SK-N-SH (cell line): ENCODE data around the gene MCF2L. TPM values are rescaled to one million over a fixed set of nuclear protein-coding genes. Genes with fewer than 3 reads are reported as not detected.

ENCODE experiments used
- CTCF ChIA-PET: fragments of 300-600, 350-600 bp; formaldehyde crosslinking; extraction: SDS; loops from one replicate; lab custom pipeline; 2021; lab: Yijun Ruan, JAX
- POLR2A ChIA-PET: fragments of 350-600 bp; sonication (Branson Sonifier 250); formaldehyde crosslinking; extraction: SDS; loops from one replicate; lab custom pipeline; 2020; ENCODE audit warnings: antibody characterized with exemption, inconsistent platforms; lab: Yijun Ruan, JAX
- DNase-seq: peaks from one replicate; pipeline ENCODE4 v3.0.0; 2012
- H2AFZ ChIP-seq: fragments of 200-600 bp; sonication (generic); 2 replicates; pipeline ENCODE4 v1.8.1; 2016; ENCODE audit warnings: antibody characterized with exemption, mild to moderate bottlenecking, low read depth
- H3F3A ChIP-seq: fragments of 200-600 bp; sonication (generic); replicated peaks from 2 replicates; pipeline ENCODE3; 2016; ENCODE audit warnings: antibody characterized with exemption, mild to moderate bottlenecking; ENCODE audit not compliant: insufficient read depth
- H3K27ac ChIP-seq, 2 experiments: fragments of 200-500 bp in 1 of 2; fragments of 200-600 bp in 1 of 2; sonication (Bioruptor generic) in 1 of 2; sonication (generic), shearing (Covaris generic) in 1 of 2; 2 replicates each; pipeline versions ENCODE4 v1.5.1 to v1.6.1; 2014 to 2016; ENCODE audit warnings: low read depth in 2 of 2, inconsistent platforms in 1 of 2, low read length in 1 of 2, mild to moderate bottlenecking in 1 of 2, mixed read lengths in 1 of 2
- H3K27me3 ChIP-seq: fragments of 200-600 bp; sonication (generic), shearing (Covaris generic); 2 replicates; pipeline ENCODE4 v1.6.1; 2016; ENCODE audit warnings: mixed run types; ENCODE audit not compliant: insufficient read depth
- H3K36me3 ChIP-seq, 2 experiments: fragments of 200-500 bp in 1 of 2; fragments of 200-600 bp in 1 of 2; sonication (Bioruptor generic) in 1 of 2; sonication (generic) in 1 of 2; replicated peaks in 1 of 2; 2 replicates each; pipeline versions ENCODE3 to v1.5.1; 2014 to 2016; ENCODE audit warnings: low read length in 1 of 2, mild to moderate bottlenecking in 1 of 2; ENCODE audit not compliant: insufficient read depth in 2 of 2, control insufficient read depth in 1 of 2
- H3K4me1 ChIP-seq, 2 experiments: fragments of 200-500 bp in 1 of 2; fragments of 200-600 bp in 1 of 2; sonication (Bioruptor generic) in 1 of 2; sonication (generic), shearing (Covaris generic) in 1 of 2; 2 replicates each; pipeline versions ENCODE4 v1.5.1 to v1.6.1; 2014 to 2016; ENCODE audit warnings: low read depth in 1 of 2, low read length in 1 of 2, mixed run types in 1 of 2; ENCODE audit not compliant: insufficient read depth in 2 of 2, control insufficient read depth in 1 of 2
- H3K4me2 ChIP-seq: fragments of 200-600 bp; sonication (generic), shearing (Covaris generic); 2 replicates; pipeline ENCODE4 v1.6.1; 2017; ENCODE audit warnings: mixed run types
- H3K4me3 ChIP-seq, 2 experiments: fragments of 200-500 bp in 1 of 2; fragments of 200-600 bp in 1 of 2; sonication (Bioruptor generic) in 1 of 2; sonication (generic), shearing (Covaris generic) in 1 of 2; 2 replicates each; pipeline versions ENCODE4 v1.5.1 to v1.8.1; 2014 to 2016; ENCODE audit warnings: low read depth in 2 of 2, inconsistent platforms in 1 of 2, low read length in 1 of 2, mild to moderate bottlenecking in 1 of 2, mixed read lengths in 1 of 2, moderate library complexity in 1 of 2
- H3K79me2 ChIP-seq: fragments of 200-600 bp; sonication (generic); 2 replicates; pipeline ENCODE4 v1.8.1; 2017; ENCODE audit warnings: mild to moderate bottlenecking; ENCODE audit not compliant: insufficient read depth
- H3K9ac ChIP-seq: fragments of 200-600 bp; sonication (generic); 2 replicates; pipeline ENCODE4 v1.6.1; 2017; ENCODE audit warnings: mixed run types
- H3K9me2 ChIP-seq: fragments of 200-600 bp; sonication (generic); 2 replicates; pipeline ENCODE4 v1.6.1; 2017; ENCODE audit warnings: mixed run types
- H3K9me3 ChIP-seq: fragments of 200-600 bp; sonication (generic); 2 replicates; pipeline ENCODE4 v1.6.1; 2017; ENCODE audit warnings: mixed run types, mild to moderate bottlenecking, moderate library complexity
- H4K20me1 ChIP-seq: fragments of 200-600 bp; sonication (generic); 2 replicates; pipeline ENCODE4 v1.6.1; 2017; ENCODE audit warnings: mild to moderate bottlenecking, mixed run types; ENCODE audit not compliant: insufficient read depth
- GABPA ChIP-seq: IDR thresholded peaks from 2 replicates; pipeline ENCODE4 v1.4.0; 2012; ENCODE audit warnings: low read depth, mild to moderate bottlenecking
- JUND ChIP-seq: IDR thresholded peaks from 2 replicates; pipeline ENCODE4 v1.4.0; 2012
- MEF2A ChIP-seq: IDR thresholded peaks from 2 replicates; pipeline ENCODE4 v1.4.0; 2012; ENCODE audit warnings: low read depth, borderline replicate concordance
- MXI1 ChIP-seq: IDR thresholded peaks from 2 replicates; pipeline ENCODE4 v1.6.1; 2012; ENCODE audit warnings: mild to moderate bottlenecking, low read depth, low read length, improper control_type of control experiment
- RAD21 ChIP-seq: IDR thresholded peaks from 2 replicates; pipeline ENCODE4 v1.6.1; 2012; ENCODE audit warnings: mild to moderate bottlenecking, low read length
- RCOR1 ChIP-seq: fragments of 150-350 bp; IDR thresholded peaks from 2 replicates; pipeline ENCODE4 v1.6.1; 2017; ENCODE audit warnings: antibody characterized with exemption, low read length
- RFX5 ChIP-seq: IDR thresholded peaks from 2 replicates; pipeline ENCODE4 v1.6.1; 2012; ENCODE audit warnings: mild to moderate bottlenecking, improper control_type of control experiment, low read length
- SIN3A ChIP-seq: IDR thresholded peaks from 2 replicates; pipeline ENCODE4 v1.6.1; 2012; ENCODE audit warnings: low read depth, mild to moderate bottlenecking, low read length, moderate library complexity, borderline replicate concordance
- SMC3 ChIP-seq: IDR thresholded peaks from 2 replicates; pipeline ENCODE4 v1.6.1; 2012; ENCODE audit warnings: low read depth, low read length, improper control_type of control experiment
- TAF1 ChIP-seq: IDR thresholded peaks from 2 replicates; pipeline ENCODE4 v1.6.1; 2012; ENCODE audit warnings: low read depth, mild to moderate bottlenecking, low read length, moderate library complexity, borderline replicate concordance
- WGBS: methylation state at CpG from one replicate; pipeline ENCODE4 v1.1.6; 2017; ENCODE audit warnings: low lambda C conversion rate; 5-methylcytosine and 5-hydroxymethylcytosine counted together
- polyA plus RNA-seq, 3 experiments: library from polyadenylated mRNA; depleted of rRNA; stranded (reverse); fragments of >200 nt; gene quantifications; 2 replicates each; pipeline ENCODE4 v1.2.3, GENCODE V29; 2012
- TF ChIP-seq, protein P1 (sequence below): fragments of 150-350 bp; IDR thresholded peaks from 2 replicates; pipeline ENCODE4 v1.6.1; 2017; ENCODE audit warnings: antibody characterized with exemption, low read length, low read depth, borderline replicate concordance
- TF ChIP-seq, protein P2 (sequence below): IDR thresholded peaks from 2 replicates; pipeline ENCODE4 v1.4.0; 2012; ENCODE audit warnings: low read depth, borderline replicate concordance

The MCF2L gene
- polyA plus RNA-seq, 1 of the 3 experiments (the other 2 are of a cell fraction) = 0.56 TPM

DNA sequence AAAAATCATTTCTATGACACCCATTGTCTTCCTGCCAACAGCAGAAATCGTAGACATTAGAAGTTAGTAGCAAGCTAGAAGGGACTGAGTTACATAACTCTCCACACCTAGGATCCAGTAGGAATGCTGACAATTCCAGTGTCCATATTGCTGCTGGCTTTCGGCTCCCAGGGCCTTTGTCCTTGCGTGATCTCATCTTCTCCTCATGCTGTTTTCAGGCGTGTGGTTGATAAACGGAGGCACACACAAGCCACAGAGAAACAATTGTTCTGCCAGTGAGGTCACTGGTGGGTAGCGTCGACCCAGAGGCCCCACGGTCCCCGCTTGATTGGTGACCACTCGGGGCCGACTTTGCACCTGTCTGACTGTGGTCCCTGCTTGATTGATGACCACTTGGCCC is 104.9 kb downstream of the MCF2L start:
- no peak overlapping the region for H3K4me3 ChIP-seq
- no peak overlapping the region for H3K9ac ChIP-seq
- H3K79me2 ChIP-seq = no peaks in the 10 kb centered on the region
- no peak overlapping the region for H2AFZ ChIP-seq
- no peaks in the 10 kb centered on the region for H3K27me3 ChIP-seq
- H3K9me3 ChIP-seq = no peaks in the 10 kb centered on the region
- no peak overlapping the region for H3K27ac ChIP-seq
- H3K36me3 ChIP-seq = no peaks in the 10 kb centered on the region
- H3K9me2 ChIP-seq = no peaks in the 10 kb centered on the region
- no peaks in the 10 kb centered on the region for H3K4me1 ChIP-seq
- no peak overlapping the region for H3K4me2 ChIP-seq
- no peak for DNase-seq
- POLR2A ChIA-PET = interaction anchor here (0.6 kb wide), 1 partner anchor 10 kb away, joined by 3 read pairs; no protein-coding TSS in a partner anchor
- CTCF ChIA-PET = no interaction called here
- 85% methylated on average over 9 of the region's 11 CpGs for WGBS
- no peaks in the 10 kb centered on the region for H4K20me1 ChIP-seq
- no peak for TF ChIP-seq SMC3
- no peak for TF ChIP-seq RAD21
- no peak for TF ChIP-seq GABPA
- TF ChIP-seq, protein P1, sequence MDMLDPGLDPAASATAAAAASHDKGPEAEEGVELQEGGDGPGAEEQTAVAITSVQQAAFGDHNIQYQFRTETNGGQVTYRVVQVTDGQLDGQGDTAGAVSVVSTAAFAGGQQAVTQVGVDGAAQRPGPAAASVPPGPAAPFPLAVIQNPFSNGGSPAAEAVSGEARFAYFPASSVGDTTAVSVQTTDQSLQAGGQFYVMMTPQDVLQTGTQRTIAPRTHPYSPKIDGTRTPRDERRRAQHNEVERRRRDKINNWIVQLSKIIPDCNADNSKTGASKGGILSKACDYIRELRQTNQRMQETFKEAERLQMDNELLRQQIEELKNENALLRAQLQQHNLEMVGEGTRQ = no peak
- no peak for TF ChIP-seq SIN3A
- no peak for TF ChIP-seq JUND
- H3F3A ChIP-seq = no peaks in the 10 kb centered on the region

DNA sequence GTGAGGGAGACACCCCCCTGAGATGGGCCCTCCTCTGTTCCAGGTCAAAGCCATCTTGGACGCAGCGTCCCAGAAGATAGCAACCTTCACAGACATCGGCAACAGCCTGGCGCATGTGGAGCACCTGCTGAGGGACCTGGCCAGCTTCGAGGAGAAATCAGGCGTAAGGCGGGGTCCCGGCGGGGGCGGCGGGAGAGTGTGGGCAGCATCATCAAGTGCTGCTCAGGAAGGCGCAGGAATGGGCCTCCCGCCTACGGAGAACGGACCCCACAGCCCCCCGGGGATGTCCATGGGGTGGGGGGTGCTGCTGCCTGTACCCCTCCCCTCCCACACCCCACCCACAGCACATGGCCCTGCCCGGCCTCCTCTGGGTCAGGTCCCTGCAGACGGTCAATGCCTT is 105.4 kb downstream of the MCF2L start:
- no peak overlapping the region for H3K4me2 ChIP-seq
- no peak for TF ChIP-seq MXI1
- TF ChIP-seq, protein P2, sequence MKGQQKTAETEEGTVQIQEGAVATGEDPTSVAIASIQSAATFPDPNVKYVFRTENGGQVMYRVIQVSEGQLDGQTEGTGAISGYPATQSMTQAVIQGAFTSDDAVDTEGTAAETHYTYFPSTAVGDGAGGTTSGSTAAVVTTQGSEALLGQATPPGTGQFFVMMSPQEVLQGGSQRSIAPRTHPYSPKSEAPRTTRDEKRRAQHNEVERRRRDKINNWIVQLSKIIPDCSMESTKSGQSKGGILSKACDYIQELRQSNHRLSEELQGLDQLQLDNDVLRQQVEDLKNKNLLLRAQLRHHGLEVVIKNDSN = no peak
- TF ChIP-seq TAF1 = no peak
- no peak for TF ChIP-seq RFX5
- TF ChIP-seq RCOR1 = no peak
- no peak for TF ChIP-seq MEF2A
- TF ChIP-seq, all 33 proteins: peak for 0
- WGBS = 78% methylated on average over 13 of the region's 18 CpGs
- H3K79me2 ChIP-seq = no peaks in the 10 kb centered on the region
- H3K27ac ChIP-seq = no peak overlapping the region
- H3K36me3 ChIP-seq = no peaks in the 10 kb centered on the region
- H3K9me2 ChIP-seq = no peaks in the 10 kb centered on the region
- no peaks in the 10 kb centered on the region for H4K20me1 ChIP-seq
- H3K27me3 ChIP-seq = no peaks in the 10 kb centered on the region
- ChIA-PET POLR2A (interaction anchor here (0.6 kb wide), 1 partner anchor 10 kb away, joined by 3 read pairs; no protein-coding TSS in a partner anchor), CTCF (interaction anchor here (0.8 kb wide), 1 partner anchor 45 kb away, joined by 3 read pairs; no protein-coding TSS in a partner anchor)
- DNase-seq = no peak
- no peaks in the 10 kb centered on the region for H3K9me3 ChIP-seq
- no peak overlapping the region for H2AFZ ChIP-seq
- no peak overlapping the region for H3K9ac ChIP-seq
- H3F3A ChIP-seq = no peaks in the 10 kb centered on the region
- no peaks in the 10 kb centered on the region for H3K4me1 ChIP-seq
- no peak overlapping the region for H3K4me3 ChIP-seq
